Astrocyte (in vitro differentiated cells and primary cell): ENCODE data around the gene GFER.

Source experiments
- EZH2 ChIP-seq: IDR thresholded peaks from 2 replicates; pipeline ENCODE4 v1.6.1; 2012; ENCODE audit warnings: mild to moderate bottlenecking, low read length, inconsistent platforms; ENCODE audit not compliant: insufficient read depth
- TF ChIP-seq, protein P1 (sequence below): IDR thresholded peaks from 2 replicates; pipeline ENCODE4 v1.5.1; 2011; ENCODE audit warnings: low read depth, mild to moderate bottlenecking, inconsistent platforms, low read length, moderate library complexity; ENCODE audit not compliant: insufficient read depth

DNA sequence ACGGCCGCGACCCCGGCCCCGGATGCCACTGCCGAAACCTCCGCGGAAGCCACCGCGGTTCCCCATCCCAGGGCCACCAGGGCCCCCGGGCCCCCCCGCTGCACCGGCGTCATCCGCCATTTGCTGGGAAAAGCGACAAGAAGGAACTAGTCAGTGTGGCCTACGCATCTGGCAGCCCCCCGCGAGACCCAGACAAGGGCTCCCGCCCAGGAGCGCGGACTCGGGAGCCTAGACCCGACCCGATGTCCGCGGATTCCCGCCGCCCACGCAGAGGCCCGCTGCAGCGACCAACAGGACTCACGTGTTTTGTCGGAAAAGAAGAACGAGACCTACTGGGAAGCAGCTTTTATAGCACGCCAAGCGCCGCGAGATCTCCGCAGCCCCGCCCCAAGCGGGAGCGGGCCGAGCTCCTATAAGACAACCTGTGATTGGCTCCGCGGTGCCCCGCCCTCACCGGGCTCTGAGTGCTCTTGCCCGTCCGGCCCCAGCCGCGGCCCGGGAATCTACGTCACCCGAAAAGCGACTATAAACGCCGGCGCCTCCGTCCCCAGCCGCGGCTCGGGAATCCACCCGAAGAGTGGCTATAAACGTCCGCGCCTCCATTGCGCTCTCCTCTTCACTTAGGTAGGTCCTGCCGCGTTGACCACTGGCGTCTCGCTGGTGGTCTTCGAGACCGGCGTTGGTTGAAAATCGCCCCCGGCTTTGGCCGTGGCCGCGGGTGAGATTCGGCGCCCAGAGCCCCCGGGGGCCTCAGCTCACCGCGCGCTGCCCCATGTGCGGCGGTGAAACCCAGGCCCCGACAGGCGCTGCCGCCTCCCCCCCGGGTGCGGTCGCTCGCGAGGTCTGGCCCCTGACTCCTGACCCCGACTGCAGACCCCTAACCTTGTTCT, 19.2 kb upstream of the GFER start, which contains the start of gene RPS2:
- TF ChIP-seq, protein P1, sequence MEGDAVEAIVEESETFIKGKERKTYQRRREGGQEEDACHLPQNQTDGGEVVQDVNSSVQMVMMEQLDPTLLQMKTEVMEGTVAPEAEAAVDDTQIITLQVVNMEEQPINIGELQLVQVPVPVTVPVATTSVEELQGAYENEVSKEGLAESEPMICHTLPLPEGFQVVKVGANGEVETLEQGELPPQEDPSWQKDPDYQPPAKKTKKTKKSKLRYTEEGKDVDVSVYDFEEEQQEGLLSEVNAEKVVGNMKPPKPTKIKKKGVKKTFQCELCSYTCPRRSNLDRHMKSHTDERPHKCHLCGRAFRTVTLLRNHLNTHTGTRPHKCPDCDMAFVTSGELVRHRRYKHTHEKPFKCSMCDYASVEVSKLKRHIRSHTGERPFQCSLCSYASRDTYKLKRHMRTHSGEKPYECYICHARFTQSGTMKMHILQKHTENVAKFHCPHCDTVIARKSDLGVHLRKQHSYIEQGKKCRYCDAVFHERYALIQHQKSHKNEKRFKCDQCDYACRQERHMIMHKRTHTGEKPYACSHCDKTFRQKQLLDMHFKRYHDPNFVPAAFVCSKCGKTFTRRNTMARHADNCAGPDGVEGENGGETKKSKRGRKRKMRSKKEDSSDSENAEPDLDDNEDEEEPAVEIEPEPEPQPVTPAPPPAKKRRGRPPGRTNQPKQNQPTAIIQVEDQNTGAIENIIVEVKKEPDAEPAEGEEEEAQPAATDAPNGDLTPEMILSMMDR: no peak
- no peak for TF ChIP-seq EZH2
